Measurements from ENCODE around the gene IDH3G.

Gene IDH3G

GRCh38 chrX:153773218-153773611 is 21.0 kb downstream of the IDH3G start:
- DNase-seq (ENCODE audit: low read depth) = no peak

GRCh38 chrX:153772316-153773217 is 21.6 kb downstream of the IDH3G start:
- DNase-seq (ENCODE audit: low read depth) = no peak

GRCh38 chrX:153771415-153772315 is 22.5 kb downstream of the IDH3G start:
- DNase-seq (ENCODE audit: low read depth) = no peak

DNA sequence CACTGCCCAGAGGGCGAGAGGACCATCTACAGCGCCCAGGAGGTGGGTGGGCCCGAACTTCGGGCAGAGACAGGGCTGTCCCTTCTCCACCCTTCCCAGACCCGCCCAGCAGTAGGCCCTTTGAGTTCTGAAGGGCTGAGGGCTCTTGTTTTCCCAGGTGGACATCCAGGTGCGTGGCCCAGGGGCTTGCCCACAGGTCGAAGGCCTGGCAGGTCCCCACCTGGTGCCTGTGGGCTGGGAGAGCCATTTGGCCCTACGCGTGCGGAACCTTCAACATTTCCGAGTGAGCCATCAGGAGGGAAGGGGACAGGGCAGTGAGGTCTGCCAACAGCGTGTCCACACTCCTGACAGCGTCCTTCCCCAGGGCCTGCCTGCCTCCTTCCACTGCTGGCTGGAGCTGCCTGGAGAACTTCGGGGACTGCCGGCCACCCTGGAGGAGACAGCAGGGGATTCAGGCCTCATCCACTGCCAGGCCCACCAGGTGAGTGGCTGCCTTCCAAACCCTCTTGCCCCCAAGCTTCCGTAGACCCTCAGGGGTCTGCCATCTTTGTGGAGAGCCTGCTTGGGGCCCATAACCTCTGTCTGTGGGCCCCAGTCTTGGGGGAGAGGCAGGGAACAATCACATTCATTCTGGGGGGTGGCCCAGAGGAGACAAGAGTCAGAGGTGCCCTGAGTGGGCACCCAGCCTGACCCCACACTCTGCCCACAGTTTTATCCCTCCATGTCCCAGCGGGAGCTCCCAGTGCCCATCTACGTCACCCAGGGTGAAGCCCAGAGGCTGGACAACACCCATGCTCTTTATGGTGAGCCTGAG is 23.4 kb downstream of the IDH3G start:
- DNase-seq (ENCODE audit: low read depth) = no peak

DNA sequence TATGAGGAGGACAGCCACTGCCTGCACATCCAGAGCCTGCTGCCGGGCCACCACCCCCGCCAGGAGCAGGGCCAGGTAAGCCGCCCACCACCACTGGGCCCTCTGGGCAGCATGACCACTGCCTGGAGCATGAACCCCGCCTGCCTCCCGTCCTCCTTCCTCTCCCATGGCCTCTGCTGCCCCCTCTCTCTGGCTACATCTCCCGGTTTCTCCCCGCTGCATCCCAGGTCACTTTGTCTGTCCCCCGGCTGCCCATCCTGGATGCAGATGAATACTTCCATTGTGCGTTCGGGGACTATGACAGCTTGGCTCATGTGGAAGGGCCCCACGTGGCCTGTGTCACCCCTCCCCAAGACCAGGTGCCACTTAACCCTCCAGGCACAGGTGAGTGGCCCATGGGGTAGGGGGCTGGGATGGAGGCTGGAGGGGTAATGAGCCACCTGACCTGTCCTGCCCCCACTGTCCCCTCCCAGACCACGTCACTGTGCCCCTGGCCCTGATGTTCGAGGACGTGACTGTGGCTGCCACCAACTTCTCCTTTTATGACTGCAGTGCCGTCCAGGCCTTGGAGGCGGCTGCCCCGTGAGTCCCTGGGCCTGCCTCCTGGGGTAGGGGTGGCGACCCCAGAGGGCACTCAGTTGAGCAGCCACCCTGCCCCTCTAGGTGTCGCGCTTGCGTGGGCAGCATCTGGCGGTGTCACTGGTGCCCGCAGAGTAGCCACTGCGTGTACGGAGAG is 24.1 kb downstream of the IDH3G start:
- no peak for DNase-seq (ENCODE audit: low read depth)

- DNase-seq (ENCODE audit: low read depth) = no peak
Measured at GRCh38 chrX:153769158-153769864, 24.9 kb downstream of the IDH3G start.

GRCh38 chrX:153768311-153769157 is 25.6 kb downstream of the IDH3G start:
- no peak for DNase-seq (ENCODE audit: low read depth)

DNA sequence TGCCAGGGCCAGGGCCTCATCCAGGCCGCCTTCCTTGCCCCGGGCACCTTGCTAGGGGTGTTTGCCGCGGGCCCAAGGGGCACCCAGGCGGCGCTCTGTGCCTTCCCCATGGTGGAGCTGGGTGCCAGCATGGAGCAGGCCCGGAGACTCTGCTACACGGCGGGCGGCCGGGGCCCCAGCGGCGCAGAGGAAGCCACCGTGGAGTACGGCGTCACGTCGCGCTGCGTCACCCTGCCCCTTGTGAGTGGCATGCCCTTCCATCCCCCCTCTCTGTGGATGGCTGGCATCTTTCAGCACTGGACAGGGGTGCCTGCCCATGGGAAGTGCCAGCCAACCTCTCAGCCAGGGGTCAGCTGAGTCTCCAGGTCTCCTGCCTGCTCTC is 26.5 kb downstream of the IDH3G start:
- no peak for DNase-seq (ENCODE audit: low read depth)

- no peak for DNase-seq (ENCODE audit: low read depth)
Measured at GRCh38 chrX:153766871-153767673, 27.1 kb downstream of the IDH3G start.

DNA sequence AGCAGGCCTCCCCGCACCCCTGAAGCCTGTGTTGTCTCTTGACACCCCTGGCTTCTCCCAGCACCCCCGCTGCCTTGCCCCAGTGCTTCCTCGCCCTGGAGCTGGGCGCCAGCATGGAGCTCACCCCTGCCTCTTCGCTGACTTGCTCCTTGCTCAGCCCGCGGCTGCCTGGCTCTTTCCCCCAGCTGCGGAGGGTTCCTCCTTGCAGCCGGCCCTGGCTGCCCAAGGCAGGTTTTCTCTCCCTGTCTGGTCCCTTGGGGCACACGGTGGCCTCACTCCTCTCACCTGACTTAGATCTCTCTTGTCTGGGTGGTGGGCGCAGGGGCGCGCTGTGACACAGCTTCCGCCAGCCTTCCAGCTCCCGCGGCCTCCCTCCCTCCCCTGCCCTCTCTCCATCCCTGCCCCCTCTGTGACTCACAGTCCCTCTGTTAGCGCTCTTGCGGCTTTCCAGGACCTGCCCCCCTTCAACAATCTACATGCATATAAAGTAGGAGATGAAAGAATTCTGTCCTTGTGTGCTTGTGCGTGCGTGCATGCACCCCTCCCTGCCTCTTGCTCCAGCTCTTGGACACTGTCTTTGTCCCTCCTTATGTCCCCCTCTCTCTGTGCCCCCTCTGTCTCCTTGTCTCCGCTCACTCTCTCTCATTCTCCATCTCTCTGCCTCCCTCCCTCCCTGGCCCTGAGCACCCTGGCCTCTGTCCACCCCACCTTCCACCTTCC is 27.9 kb downstream of the IDH3G start:
- peak; percentile 50 for DNase-seq (ENCODE audit: low read depth)

- no peak for DNase-seq (ENCODE audit: low read depth)
Measured at GRCh38 chrX:153765138-153766079, 28.8 kb downstream of the IDH3G start.

DNA sequence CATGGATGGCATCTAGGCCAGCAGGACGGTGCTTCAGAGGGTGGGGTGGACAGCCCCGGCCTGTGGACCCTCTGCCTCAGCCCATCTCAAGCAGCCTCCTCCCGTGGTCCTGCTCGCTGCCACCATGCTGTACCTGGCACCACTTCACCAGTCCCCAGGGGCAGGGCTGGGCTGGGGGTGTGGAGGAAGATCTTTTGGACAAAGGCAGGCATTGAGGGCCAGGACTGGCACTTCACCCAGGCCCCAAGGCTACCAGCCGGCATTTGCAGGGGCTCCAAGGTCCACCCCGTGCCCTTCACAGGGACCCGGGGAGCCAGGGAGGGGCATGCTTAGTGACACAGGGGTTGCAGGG is 29.4 kb downstream of the IDH3G start:
- DNase-seq (ENCODE audit: low read depth) = no peak

GRCh38 chrX:153763989-153764755 is 30.0 kb downstream of the IDH3G start, which contains the start of gene PLXNB3:
PLXNB3 (plus strand) TSS chrX:153764249; CDS start chrX:153765536, 1,287 bp downstream.
- DNase-seq (ENCODE audit: low read depth) = peak; percentile 68

DNA sequence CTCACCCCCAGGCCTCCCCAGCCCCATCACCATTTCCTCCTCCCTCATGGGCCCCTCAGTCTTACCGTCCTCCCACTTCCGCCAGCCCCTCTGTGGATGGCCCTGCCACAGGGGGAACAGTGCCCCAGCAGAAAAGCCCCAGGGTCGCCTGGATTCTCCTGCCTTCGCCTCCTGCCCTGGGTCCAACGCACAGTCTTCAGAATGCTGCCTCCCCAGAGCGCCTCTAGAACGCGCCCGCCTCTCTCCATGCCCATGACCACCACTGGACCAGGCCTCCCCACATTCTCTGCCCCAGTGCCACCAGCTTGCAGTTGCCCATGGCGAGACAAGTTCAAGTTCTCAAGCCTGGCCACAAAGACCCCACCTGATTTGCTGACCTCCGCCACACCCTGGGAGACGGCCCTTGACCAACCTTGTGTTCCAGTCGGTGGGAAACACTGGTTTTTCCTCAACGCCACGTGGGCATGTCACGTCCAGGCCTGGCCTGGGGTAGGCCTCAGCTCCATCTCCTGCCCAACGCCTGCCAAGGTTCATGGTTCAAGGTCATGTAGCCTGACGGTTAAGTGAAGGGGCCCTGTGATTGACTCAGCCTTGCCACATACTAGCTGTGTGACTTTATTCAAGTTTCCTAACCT is 30.8 kb downstream of the IDH3G start:
- DNase-seq (ENCODE audit: low read depth) = no peak

DNA sequence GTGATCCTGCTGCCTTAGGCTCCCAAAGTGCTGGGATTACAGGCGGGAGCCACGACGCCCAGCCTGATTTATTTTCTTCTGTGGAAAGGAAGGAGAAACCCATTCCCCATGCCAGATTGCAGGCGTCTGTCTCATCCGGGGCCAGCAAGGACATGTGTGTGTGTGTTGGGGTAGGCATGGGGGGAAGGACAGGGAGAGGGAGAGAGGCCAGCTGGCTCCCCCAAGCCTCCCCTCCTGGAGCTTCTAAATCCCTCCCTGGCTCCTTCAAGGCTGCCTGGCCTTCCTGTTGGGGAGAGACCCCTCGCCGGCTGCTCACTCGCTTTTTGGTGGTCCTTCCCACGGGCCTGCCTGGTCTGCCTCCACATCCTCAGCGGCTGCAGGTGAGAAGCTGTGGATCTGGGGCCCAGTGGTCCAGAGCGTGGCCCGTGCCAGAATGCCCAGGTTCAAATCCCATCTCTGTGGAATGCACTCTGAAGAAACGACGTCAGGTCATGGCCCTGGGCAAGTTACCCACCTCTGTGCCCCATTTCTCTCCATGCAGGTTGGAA is 31.5 kb downstream of the IDH3G start:
- no peak for DNase-seq (ENCODE audit: low read depth)

DNA sequence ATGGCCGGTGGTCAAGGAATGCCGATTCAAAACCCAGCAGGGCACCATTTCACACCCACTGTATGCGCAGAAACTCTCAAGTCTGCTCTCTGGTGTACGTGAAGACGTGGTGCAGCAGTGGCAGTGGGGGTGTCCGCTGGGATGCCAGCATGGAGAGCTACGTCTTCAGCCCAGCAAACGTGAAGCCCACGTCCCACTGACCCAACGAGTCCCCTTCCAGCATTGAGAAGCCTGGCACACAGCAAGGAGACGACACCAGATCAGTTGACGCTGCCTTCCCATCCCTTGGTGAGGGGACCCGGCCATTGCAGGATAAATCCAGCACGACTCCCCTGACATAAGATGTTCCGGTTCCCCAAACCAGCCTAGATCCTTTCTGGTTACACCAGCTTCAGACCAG is 32.3 kb downstream of the IDH3G start:
- no peak for DNase-seq (ENCODE audit: low read depth)

Measured in stimulated activated CD8-positive, alpha-beta memory T cell treated with anti-CD3 and anti-CD28 coated beads, Interleukin-4, amount 100 ng/mL, for 24 hours (primary cell).